Cortex of kidney (tissue), 1 donor: ENCODE data around the gene EBI3.
"Not testable (repeated sequence)": the region's sequence is repeated elsewhere in the genome, so short reads cannot be mapped to it uniquely, and the experiment has no call there.

Experiments
- DNase-seq: peaks from one replicate; lab custom pipeline; 2025; lab: John Stamatoyannopoulos, UW

Gene EBI3

DNA sequence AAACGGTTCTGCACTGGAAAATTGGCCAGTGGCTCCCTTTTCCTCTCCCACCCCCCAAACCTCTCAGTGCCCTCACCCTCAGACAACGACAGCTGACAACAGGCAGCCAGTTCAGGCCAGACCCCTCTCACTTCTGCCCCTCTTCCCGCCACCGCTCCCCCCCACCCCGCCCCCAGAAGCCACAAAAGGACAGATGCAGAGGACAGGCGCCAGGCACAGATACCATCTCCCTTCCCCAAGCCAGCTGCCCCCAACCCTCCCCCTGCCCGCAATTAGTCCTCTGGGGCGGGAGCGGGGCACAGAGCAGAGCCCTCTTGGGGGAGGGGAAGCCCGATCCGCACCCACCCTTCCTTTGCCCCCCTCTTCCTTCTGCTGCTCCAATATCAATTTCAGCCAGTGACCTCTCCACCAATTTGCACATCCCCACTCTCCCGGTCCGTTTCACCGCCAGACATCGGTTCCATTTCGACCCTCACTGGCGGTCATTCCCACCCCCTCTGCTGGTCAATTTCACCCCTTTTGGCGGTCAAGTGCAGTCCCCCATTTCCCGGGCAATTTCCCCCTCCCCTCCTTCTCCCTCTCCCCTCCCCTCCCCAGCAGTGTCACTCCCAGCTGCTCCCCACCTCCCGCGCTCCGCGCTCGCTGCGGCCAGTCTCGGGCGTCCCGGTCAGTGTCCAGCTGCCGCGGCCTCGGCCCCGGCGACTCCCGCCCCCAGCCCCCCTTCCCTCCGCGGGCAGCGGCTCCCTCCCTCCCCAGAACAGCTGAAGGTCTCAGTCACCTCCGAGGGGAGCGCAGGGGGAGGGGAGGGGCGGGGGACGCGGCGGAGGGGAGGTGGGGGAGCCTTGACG is 49.3 kb downstream of the EBI3 start, which contains the start of gene SHD:
SHD (plus strand) TSS at position 848 of the 848 bp plus-strand sequence. CDS start 798 bp downstream, outside the sequence.
- no peak for DNase-seq

DNA sequence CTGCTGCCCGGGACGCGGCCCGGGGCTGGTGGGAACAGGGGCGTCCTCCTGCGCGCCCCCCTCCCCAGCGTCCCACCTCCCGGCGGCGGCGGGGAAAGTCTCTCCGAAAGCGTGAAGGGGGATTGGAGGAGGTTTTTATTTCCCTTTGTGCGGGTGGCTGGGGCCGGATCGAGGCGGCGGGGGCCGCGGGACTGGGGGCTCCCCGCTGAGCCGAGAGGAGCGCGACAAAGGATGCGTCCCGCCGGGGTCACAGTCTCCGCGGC is 49.9 kb downstream of the EBI3 start:
- DNase-seq = no peak

DNA sequence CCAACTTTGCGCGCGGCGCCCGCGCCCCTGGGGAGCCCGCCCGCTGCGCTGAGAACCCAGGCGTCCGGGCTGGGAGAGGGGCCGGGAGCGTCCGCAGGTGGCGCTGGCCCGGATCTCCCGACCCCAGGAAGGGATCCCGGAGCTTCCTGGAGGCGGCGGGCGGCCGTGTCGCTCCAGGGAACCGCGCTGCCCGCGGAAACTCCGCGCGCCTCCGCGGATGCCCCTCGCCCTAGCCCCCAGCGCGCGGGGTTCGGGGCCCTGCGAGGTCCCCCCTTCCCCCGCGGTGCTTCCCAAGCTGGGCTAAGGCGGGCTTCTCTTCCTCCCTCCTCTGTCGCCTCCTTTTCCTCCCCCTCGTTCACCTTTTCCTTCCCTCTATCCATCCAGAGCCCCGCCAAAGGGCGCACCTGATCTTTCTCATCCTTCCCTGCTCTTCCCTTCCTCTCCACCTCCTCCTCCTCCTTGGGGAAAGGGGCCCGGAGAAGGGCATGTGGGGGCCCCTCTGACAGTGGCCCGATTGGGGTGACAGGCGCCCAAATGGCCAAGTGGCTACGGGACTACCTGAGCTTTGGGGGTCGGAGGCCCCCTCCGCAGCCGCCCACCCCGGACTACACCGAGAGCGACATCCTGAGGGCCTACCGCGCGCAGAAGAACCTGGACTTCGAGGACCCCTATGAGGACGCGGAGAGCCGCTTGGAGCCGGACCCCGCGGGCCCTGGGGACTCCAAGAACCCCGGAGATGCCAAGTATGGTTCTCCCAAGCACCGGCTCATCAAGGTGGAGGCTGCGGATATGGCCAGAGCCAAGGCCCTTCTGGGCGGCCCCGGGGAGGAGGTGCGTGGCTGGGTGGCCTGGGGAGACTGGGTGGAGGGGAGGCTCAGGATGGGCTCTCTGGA is 50.5 kb downstream of the EBI3 start:
- no peak for DNase-seq

DNA sequence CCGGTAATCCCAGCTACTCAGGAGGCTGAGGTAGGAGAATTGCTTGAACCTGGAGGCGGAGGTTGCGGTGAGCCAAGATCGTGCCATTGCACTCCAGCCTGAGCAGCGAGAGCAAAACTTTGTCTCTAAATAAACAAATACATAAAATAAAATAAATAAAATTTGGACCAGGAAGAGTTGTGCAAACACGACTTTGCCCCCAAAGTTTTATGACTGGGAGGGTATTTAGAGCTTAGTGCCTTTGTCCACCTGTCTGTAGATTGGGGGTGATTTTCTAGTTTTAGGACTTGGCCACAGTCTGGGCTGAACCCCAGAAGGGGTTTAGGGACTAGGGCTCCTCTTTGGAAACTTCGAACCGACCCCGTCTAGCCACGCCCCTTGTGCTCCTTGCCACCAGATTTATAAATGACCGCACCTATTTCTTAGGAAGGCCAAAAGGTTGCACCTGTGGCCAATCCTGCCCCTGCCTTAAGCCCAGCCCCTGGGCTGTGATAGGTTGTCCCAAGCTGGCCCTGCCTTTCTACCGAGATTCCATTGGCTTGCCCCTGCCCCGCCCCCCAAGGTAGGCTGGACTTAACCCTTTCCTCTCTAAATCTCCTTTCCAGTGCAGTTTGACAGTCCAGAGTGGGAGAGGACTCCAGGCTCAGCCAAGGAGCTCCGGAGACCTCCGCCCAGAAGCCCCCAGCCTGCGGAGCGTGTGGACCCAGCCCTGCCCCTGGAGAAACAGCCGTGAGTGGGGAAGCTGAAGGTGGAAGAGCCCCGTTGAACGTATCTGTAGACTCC is 55.0 kb downstream of the EBI3 start:
- no peak for DNase-seq

DNA sequence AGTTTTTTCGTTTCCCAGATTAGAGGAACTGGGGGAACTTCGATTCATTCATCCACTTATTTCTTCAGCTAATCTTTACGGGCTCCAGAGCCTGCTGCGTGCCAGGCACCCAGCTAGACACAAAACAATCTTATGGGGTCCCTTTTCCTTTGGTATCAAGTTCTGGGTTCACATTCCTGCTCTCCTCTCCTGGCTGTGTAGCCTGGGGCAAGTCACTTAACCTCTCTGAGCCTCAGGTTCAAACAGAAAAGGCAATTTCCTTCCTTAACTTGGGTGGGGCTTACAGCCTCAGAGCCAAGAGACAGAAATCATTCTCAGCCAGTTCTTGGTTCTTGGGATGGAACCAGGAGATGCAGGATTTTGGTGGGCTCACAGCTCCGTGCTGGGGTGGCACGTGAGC is 55.7 kb downstream of the EBI3 start:
- no peak for DNase-seq

DNA sequence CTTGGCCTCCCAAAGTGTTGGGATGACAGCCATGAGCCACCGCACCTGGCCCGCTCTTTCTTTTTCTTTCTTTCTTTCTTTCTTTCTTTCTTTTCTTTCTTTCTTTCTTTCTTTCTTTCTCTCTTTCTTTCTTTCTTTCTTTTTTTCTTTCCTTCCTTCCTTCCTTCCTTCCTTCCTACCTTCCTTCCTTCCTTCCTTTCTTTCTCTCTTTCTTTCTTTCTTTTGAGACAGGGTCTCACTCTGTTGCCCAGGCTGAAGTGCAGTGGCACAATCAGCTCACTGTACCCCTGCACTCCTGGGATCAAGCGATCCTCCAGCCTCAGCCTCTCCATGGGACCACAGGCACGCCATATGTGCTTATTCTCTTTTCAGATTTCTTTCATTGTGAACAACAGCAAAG is 56.8 kb downstream of the EBI3 start:
- not testable (repeated sequence) for DNase-seq
